K562 (cell line): ENCODE data around the gene GARNL3. TPM values are rescaled to one million over a fixed set of nuclear protein-coding genes. Genes with fewer than 3 reads are reported as not detected.

Experiments
- C11orf30 ChIP-seq: fragments of 450-650 bp; IDR thresholded peaks from 2 replicates; pipeline ENCODE4 v1.6.1; 2016; ENCODE audit warnings: low read depth, mild to moderate bottlenecking
- CBX8 ChIP-seq: fragments of 200-600 bp; sonication (generic); IDR thresholded peaks from 2 replicates; pipeline ENCODE4 v1.6.1; 2012; ENCODE audit warnings: borderline replicate concordance, mixed run types, low read depth, mild to moderate bottlenecking, moderate library complexity, mixed read lengths, low read length, control low read depth, inconsistent platforms; ENCODE audit not compliant: poor library complexity, severe bottlenecking; ENCODE audit errors: extremely low read depth
- MAFG ChIP-seq: fragments of 450-650 bp; conservative IDR thresholded peaks from 2 replicates; pipeline ENCODE4 v1.6.1; 2016; ENCODE audit warnings: missing genetic modification characterization, missing compliant biosample characterization
- MAFK ChIP-seq: IDR thresholded peaks from 2 replicates; pipeline ENCODE4 v1.6.1; 2011; ENCODE audit warnings: low read length, improper control_type of control experiment
- MTA1 ChIP-seq: fragments of 450-650 bp; IDR thresholded peaks from 2 replicates; pipeline ENCODE4 v1.6.1; 2017; ENCODE audit warnings: borderline replicate concordance
- NCOA2 ChIP-seq, 2 experiments: fragments of 450-650 bp; IDR thresholded peaks; 2 replicates each; pipeline ENCODE4 v1.6.1; 2018; ENCODE audit warnings: mild to moderate bottlenecking in 2 of 2, moderate library complexity in 1 of 2; ENCODE audit not compliant: partially characterized antibody in 2 of 2
- PRMT5 ChIP-seq: sonication (generic); formaldehyde crosslinking; IDR thresholded peaks from 2 replicates; pipeline ENCODE4 v1.5.0; 2020; ENCODE audit warnings: missing genetic modification reagents
- PTBP1 ChIP-seq: fragments of 200-400 bp; formaldehyde crosslinking; IDR thresholded peaks from 2 replicates; pipeline ENCODE4 v1.6.1; 2017; ENCODE audit warnings: low read depth, low read length
- REST ChIP-seq, 2 experiments: fragments of 450-650 bp; formaldehyde crosslinking in 1 of 2; IDR thresholded peaks; 2 replicates each; pipeline versions ENCODE4 v1.4.0 to v1.6.1; 2014 to 2020; ENCODE audit warnings: mild to moderate bottlenecking in 2 of 2, borderline replicate concordance in 1 of 2, low read depth in 1 of 2
- RHOXF2B ChIP-seq: fragments of 250-450 bp; sonication (Bioruptor Pico); conservative IDR thresholded peaks from 2 replicates; pipeline ENCODE4 v1.5.1; 2021
- ZFP1 ChIP-seq: fragments of 450-650 bp; formaldehyde crosslinking; IDR thresholded peaks from 2 replicates; pipeline ENCODE4 v1.4.0; 2020; ENCODE audit warnings: mild to moderate bottlenecking, mixed read lengths
- ZNF217 ChIP-seq: sonication (generic); formaldehyde crosslinking; IDR thresholded peaks from 2 replicates; pipeline ENCODE4 v1.8.0; 2022; ENCODE audit warnings: mild to moderate bottlenecking, missing genetic modification reagents
- ZNF316 ChIP-seq: fragments of 450-650 bp; IDR thresholded peaks from 2 replicates; pipeline ENCODE4 v1.6.1; 2016
- polyA plus RNA-seq, 8 experiments: library from polyadenylated mRNA; depleted of rRNA in 4 of 8; stranded (reverse) in 5 of 8; unstranded in 3 of 8; fragments of >200 nt; fragmentation: Nextera tagmentation in 2 of 8; fragmentation: Illumina TruSeq in 1 of 8; extraction: Ambion mirVana in 2 of 8; extraction: Trizol in 1 of 8; gene quantifications; 2 replicates each; pipeline versions ENCODE4 v1.2.1 to v1.2.3, GENCODE V29; 2011 to 2014; ENCODE audit warnings: inconsistent platforms in 1 of 8, missing spikeins in 1 of 8
- total RNA-seq, 7 experiments: library from RNA; depleted of rRNA in 6 of 7; stranded (reverse); fragments of >200 nt in 6 of 7; fragmentation: Illumina TruSeq in 2 of 7; extraction: Trizol in 2 of 7; gene quantifications; 2 replicates each; pipeline versions ENCODE4 v1.2.1 to v1.2.3, GENCODE V29; 2011 to 2021; ENCODE audit warnings: low replicate concordance in 1 of 7

Gene GARNL3
- total and polyA plus RNA-seq, 9 of the 15 experiments (the other 6 are each of a cell fraction or from before 2014, with no cell fraction given), result 0.35 to 2.7 (median 1.6) TPM

GRCh38 chr9:127415141-127415540 is 150.6 kb downstream of the GARNL3 start (continued):
- TF ChIP-seq C11orf30 (peak; percentile 96), NCOA2 (IDR thresholded peaks at IDR 0.05; ENCODE audit: partially characterized antibody in 2 of 2) (no peak), REST (IDR thresholded peaks at IDR 0.05; ENCODE audit: borderline replicate concordance) (no peak), REST (CRISPR knock-in tag; IDR thresholded peaks at IDR 0.05; ENCODE audit: low read depth) (no peak), ZNF316 (peak; percentile 98), MAFG (tag) (peak; percentile 96), MTA1 (no peak), ZNF217 (CRISPR knock-in tag) (no peak), ZFP1 (CRISPR knock-in tag) (no peak), PTBP1 (no peak), CBX8 (no peak), RHOXF2B (CRISPR knock-in tag) (no peak), MAFK (peak; percentile 88), PRMT5 (CRISPR knock-in tag) (no peak)
